HG03520 (cell line): ENCODE data around the gene RAD51B.
"Not testable (repeated sequence)": the region's sequence is repeated elsewhere in the genome, so short reads cannot be mapped to it uniquely, and the experiment has no call there.

Experiments used
- ATAC-seq: cut with Tn5 transposase; IDR thresholded peaks from one replicate; pipeline ENCODE4 v1.9.1; 2021; ENCODE audit warnings: mild to moderate bottlenecking, moderate library complexity; ENCODE audit not compliant: unreplicated experiment

Gene RAD51B

DNA sequence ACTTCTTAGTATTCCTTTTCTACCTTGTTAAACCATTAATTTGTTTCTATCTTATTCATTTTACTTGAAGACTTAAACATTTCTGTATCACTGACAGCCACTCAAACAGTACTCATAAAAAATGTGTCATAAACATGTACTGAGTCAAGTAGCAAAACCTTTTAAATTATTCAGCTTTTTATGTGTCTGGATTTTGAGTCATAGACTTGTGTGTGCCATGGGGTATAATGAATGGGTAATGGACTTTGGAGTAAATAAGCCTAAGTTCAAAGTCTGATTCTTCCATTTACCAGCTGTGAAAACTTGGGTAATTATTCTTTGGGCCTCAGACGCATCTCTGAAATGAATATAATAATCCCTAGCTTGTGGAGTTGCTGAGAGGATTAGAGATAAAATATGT is 199.0 kb downstream of the RAD51B start:
- no peak for ATAC-seq

DNA sequence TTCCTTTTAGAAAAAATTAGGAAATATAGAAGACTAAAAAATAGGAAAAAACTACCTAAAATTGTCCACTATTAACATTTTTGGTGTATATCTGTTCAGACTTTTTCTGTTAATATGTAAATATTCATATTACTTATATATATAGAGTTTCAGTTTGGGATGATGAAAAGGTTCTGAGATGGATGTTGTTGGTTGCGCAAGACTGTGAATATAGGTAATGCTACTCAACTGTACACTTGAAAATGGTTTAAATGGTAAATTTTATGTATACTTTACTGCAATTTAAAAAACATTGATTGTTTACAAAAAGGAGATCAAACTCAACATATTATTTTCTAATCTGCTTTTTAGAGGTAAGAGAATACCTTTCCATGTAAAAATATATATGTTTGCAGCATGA is 200.9 kb downstream of the RAD51B start:
- ATAC-seq = no peak

DNA sequence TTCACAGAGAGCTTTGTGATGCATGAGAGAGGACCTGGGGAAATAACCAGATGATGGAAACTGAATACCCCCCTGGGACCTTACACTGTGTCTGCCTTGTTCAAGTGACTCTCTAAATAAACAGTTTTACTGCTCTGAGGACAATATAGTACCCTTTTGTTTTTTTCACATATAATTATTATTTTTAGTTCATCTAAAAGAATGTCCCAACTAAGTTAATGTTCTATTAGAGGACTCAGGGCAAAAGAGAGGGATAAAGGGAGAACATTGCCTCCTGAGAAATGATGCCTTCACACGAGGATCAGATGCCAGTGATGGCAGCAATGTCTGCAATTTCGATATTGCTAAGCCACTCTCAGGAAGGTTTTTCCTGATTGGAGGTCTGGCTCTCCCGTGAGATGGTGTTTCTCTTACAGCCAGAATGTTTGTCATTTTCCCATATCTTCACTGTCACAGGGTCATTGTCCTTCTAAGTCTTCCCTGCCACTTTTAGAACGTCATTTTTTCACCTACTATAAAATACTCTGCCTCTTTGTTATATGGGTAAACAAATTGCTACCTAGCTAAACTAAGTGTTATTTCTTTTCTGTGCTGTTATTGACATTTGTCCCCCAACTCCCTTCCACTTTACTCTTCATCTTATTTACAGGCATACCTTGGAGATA is 201.6 kb downstream of the RAD51B start:
- no peak for ATAC-seq

DNA sequence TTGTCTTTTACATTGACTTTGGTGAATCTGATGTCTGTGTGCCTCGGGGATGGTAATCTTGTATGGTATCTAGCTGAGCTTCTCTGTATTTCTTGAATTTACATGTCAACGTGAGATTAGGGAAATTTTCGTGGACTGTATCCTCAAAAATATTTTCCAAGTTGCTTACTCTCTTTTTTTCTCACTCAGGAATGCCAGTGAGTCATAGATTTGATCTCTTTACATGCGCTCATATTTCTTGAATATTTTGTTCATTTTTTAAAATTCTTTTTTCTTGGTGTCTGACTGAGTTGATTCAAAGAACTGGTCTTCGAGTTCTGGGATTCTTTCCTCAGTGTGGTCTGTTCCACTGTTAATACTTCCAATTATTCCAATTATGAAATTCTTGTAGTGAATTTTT is 207.7 kb downstream of the RAD51B start:
- no peak for ATAC-seq

DNA sequence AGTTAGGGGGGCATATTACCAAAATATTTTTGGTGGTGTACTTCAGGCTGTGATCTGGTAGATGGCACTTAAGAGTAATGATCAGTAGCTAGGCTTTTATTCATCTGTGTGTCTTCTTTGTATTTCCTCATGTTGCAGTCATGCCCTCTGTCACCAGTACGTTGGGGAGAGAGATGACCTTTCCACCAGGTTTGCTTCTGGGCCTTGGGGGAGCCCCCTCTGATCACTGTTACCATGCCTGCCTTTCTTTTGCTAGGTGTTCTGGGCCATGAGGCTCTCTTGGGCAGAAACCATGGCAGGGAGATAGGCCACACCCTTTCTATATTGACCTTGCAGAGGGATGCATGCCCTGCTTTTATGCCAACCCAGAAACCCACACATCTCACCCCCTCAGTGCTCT is 208.5 kb downstream of the RAD51B start:
- no peak for ATAC-seq

DNA sequence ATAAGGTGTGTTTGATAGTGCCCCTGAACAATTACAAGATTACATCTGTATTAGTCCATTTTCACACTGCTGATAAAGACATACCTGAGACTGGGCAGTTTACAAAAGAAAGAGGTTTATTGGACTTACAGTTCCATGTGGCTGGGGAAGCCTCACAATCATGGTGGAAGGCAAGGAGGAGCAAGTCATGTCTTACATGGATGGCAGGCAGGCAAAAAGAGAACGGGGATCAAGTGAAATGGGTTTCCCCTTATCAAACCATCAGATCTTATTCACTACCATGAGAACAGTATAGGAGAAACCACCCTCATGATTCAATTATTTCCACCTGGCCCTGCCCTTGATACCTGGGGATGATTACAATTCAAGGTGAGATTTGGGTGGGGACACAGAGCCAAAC is 211.4 kb downstream of the RAD51B start:
- not testable (repeated sequence) for ATAC-seq

DNA sequence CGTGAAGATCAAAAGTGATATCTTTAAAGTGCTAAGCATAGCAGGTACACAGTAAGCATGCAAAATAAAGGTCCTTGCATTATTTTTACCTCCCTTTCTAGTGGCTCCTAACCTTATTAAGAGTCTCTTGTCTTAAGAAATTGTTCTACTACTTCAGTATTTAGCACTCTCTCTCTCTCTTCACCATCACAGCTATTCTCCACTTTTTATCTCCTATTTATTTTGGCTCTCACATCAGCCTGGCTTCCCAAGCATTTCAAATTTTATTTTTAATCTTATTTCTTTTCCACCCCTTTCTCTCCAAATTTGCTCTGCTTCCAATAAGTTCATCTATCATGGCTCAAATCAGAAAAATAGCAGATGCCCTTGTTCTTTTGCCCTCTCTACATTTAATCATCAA is 212.6 kb downstream of the RAD51B start:
- ATAC-seq = no peak

DNA sequence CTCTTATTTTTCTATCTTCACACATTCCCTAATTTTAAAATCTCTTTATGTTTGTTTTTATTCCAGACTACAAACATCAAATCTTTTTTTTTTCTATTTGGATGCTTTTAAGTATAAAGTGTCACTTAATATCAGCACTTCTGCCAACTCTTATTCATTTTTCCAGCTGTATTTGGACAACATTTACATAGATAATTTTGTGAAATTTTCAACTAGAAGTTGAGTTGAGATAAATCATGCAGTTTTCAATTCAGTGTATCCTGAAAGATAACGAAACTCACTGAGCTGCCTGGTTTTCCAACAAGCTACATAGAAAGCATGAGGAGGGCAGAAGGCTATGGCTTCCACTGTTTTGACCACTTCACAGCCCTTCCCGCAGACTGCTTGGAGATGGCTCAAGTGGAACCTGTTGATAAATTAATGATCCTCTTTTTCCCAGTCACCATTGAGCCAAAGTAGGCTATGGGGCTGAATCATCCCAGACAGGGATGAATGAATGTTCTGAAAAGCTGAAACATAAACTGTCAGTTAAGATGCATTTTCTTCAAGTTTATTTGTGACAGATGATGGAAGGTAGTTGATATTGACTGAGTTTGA is 213.9 kb downstream of the RAD51B start:
- ATAC-seq = no peak

DNA sequence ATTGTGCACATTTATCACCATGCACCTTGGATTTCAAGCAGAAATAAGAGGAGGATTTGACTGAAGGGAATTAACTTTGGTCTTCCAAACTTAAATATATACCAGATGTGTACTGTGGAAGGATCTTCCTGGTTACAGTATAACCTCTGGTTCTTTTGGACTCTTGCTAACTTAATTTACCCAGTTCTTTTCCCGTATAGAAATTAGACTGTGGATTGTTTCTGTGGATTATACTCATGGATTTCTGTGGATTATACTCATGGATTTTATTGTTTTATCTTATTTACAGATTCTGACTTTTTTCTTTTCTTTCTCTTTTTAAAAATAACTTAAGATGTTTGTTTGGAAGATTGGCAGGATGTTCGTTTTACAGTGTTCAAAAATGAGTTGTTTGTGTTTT is 215.3 kb downstream of the RAD51B start:
- ATAC-seq = no peak

DNA sequence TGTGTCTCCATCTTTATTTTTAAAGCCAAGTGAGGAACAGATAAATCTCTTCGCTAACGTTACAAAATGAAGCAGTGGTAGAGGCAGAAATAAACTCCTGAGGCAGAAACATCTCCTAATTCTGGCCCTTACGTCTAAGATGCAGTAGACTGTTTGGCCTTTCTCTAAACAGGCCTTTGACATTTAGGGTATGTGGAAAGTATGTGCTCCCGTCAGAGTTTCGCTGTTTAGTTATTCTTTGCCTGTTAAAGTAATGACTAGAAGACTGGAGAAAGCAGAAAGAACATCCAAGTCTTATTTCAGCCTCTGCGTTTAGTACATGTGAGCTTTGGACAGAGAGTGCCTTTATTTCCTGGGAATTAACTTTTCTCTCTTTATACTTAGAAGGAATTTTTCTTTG is 216.6 kb downstream of the RAD51B start:
- no peak for ATAC-seq

DNA sequence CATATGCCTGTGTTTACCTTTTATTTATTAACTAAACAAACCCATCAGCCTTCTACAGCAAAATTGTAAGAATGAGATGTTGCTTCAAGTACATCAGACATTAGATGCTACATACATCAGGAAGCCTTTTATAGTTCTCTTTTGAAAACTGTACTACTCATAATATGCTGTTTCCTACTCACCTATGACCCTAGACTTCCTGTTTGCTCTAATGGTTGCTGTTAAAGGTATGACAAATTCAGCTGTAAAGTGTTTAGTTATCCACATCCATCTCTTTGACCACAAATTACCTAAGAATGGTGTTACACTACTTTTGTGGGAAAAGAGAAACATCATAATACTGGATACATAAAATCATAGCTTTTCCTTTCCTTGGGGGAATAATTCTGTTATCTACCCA is 220.0 kb downstream of the RAD51B start:
- ATAC-seq = no peak

DNA sequence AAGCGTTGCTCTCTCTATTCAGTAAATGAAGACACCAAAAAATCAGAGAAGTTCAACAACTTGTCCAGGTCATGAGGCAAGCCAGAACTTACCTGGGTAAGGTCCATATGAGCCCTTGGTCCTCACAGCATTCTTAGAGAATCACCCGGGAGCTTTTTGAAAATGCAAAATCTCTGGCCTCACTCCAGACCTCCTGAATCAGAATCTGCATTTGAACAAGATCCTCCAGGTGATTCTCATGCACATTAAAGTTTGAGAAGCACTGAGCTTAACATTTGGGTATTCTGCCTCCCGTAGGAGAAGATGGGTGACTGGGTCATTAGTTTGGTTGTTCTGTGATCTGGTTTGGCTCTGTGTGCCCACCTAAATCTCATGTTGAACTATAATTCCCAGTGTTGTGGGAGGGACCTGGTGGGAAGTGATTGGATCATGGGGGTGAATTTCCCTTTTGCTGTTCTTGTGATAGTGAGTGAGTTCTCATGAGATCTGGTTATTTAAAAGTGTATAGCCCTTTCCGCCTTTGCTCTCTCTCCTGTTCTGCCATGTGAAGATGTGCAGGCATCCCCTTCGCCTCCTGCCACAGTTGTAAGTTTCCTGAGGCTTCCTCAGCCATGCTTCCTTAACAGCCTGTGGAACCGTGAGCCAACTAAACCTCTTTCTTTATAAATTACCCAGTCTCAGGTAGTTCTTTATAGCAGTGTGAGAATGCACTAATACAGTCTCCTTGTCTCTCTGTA is 221.2 kb downstream of the RAD51B start:
- ATAC-seq = no peak

DNA sequence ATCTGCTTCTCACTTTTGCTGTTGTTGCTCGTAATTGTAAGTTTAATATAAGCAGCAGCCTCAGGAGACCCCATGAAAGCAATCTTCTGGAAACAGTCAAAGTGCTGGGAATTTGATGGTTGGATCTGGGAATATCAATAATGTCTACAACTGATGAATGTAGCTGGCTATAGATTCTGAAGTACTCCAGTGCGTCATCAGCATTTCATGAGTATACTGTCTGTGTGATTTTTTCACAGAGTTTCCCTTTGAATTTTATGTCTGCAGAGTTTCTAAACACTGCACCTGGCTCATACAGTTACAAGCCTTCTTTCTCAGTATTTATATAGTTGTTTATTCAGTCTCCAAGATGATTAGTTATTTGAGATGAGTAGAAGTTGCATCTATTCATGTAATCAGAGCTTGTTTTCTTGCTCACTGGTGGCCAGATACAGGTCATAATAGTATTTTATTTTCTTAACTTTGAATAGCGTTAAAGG is 222.3 kb downstream of the RAD51B start:
- ATAC-seq = no peak

DNA sequence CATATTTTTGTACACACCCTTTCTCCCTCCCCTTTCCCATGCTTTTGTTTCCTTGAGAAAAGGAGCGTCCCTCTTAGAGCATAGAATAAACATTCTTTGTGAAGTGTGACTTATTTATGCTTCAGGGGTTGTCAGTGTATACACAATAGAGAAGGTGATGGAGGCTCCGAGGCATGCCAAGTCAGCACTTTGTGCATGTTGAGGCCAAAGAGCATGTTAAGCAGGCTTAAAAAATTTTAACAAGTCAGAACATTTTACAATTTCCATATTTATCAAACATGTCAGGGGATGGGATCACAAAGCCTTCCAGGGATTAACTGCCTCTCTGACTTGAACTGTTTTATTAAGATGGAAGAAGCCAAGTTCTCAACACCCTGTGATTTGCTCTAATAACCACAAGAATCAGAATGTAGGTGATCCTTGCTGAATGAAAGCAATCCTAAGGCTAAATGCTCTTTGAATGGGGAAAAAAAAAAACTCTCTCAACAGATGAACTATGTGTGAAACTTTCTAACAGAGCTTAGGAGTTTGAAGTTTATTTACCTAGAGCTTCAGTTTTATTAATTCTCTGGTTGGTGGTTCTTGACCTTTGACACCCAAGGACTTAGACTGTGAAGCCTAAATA is 223.1 kb downstream of the RAD51B start:
- ATAC-seq = no peak

DNA sequence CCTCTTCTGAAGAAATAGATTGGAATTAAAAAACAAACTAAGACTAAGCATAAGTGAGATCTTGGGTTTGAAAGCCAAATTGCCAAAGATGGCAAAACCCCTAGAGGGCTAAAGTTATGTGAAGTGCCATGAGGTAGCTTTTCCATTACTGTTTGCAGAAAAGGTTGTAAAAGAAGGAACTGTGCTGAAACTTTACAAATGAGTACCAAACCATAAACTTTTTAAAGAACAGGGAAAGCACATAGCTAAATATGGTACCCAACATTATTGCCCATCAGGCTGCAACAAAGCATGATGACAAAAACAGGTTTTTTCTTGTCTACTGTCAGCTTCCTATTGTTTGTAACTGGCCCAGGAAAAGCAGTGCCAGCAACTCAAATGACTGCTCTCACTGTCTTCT is 224.2 kb downstream of the RAD51B start:
- ATAC-seq = no peak

DNA sequence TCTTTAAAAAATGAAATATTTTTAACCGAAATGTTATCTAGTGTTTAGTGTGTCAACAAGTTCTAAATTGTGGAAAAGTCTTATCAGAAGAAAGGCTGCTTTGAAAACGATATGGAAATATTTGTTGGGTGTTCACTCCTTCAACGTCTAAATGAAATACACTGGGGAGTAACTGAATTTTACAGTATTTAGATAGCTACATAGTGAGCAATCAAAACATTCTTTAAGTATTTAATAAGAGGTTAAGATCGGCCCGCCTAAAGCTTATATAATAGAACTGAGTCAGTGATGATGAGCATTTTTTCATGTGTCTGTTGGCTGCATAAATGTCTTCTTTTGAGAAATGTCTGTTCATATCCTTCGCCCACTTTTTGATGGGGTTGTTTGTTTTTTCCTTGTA is 228.3 kb downstream of the RAD51B start:
- ATAC-seq = no peak

DNA sequence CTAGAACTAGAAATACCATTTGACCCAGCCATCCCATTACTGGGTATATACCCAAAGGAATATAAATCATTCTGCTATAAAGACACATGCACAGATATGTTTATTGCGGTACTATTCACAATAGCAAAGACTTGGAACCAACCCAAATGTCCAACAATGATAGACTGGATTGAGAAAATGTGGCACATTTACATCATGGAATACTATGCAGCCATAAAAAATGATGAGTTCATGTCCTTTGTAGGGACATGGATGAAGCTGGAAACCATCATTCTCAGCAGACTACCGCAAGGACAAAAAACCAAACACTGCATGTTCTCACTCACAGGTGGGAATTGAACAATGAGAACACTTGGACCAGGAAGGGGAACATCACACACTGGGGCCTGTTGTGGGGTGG is 229.2 kb downstream of the RAD51B start:
- not testable (repeated sequence) for ATAC-seq

DNA sequence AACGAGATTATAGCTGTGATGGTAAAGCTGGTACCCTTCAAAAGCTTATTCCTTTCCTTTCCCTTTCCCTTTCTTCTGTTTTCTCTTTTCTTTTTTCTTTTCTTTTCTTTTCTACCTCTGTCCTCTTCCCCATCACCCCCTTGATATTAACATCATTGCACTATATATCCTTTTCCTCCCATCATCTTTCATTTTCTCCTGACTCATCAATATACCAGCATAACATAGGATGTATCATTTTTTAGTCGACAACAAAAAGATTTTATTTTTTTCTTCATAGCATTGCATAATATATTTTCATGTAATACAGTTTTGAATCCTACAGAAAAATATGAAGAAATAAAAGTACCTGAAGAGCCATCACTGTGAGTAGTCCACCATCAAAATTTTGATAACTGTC is 230.6 kb downstream of the RAD51B start:
- no peak for ATAC-seq

DNA sequence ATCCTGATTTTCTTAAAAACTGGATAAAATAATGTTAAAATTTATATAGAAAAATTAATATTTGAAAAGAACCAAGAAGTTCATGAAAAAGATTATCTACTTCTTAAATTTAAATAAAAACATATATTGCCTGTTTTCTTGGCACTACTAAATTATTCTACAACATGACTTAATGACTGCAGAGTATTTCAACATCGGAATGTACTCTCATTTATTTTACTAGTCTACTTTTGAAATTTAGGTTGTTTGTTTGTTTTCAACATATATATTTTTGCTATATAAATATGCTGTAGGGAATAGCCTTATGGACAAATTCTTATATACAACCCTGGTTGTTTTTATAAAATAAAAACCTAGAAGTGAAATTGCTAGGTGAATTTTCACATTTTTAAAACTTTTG is 231.6 kb downstream of the RAD51B start:
- ATAC-seq = no peak

DNA sequence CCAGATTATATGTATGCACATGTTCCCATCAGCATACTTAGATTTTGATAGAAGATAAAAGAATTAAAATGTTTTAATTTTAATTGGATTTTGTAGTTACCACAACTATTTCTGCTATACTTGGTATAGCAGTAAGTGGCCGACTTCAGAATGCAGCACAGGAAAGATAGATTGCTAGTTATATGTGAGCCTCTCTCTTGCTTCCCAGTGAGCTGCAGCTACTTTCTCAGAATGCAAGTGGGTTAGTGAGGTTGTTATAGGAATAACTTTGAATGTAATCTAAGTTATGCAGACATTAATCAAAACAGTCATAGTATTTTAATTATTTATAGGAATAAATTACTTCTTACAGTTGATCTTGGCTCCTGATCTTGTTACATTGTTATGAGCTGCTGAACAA is 240.6 kb downstream of the RAD51B start:
- ATAC-seq = no peak

DNA sequence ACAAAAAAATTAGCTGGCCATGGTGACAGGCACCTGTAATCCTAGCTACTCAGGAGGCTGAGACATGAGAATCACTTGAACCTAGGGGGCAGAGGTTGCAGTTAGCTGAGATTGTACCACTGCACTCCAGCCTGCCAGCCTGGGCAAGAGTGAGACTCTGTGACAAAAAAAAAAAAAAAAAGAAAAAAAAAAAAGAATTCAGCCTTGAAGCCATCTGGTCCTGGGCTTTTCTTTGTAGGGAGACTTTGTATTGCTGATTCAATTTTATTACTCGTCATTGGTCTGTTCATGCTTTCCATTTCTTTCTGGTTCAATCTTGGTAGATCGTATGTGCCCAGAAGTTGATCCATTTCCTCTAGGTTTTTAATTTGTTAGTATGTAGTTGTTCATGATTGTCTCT is 243.1 kb downstream of the RAD51B start:
- no peak for ATAC-seq

DNA sequence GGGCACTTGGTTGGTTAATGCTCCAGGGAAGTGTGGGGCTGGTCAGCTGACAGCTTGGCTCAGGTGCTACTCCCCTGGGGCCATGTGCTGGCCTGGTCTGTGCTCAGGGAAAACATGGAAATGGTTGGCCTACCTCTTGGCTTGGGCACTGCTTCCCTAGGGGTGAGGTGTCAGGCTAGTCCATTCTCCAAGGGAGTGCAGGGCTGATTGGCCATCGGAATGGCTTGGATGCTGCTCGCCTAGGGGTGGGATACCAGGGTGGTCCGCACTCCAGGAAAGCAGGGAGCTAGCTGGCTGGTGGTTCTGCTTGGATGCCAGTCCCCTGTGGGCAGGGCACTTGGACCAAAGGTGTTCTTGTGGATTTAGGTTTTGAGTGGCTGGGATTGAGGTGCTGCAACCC is 245.7 kb downstream of the RAD51B start:
- ATAC-seq = no peak
